Thyroid gland (tissue), 4 donors: Measurements from ENCODE around the gene MAP2K5.

ENCODE experiments used
- POLR2A ChIP-seq, 2 donors: fragments of 450-650 bp; IDR thresholded peaks; one replicate each; pipeline ENCODE4 v1.6.1; 2017; ENCODE audit warnings: antibody characterized with exemption in 2 of 2, mild to moderate bottlenecking in 2 of 2, moderate library complexity in 1 of 2
- TF ChIP-seq, protein P1 (sequence below), 6 experiments: fragments of 200-600 bp in 3 of 6; fragments of 450-650 bp in 3 of 6; sonication (generic) in 3 of 6; IDR thresholded peaks; one replicate each; pipeline ENCODE4 v1.5.1; 2016 to 2019; ENCODE audit warnings: antibody characterized with exemption in 6 of 6, mild to moderate bottlenecking in 2 of 6, inconsistent platforms in 1 of 6, moderate library complexity in 1 of 6

DNA sequence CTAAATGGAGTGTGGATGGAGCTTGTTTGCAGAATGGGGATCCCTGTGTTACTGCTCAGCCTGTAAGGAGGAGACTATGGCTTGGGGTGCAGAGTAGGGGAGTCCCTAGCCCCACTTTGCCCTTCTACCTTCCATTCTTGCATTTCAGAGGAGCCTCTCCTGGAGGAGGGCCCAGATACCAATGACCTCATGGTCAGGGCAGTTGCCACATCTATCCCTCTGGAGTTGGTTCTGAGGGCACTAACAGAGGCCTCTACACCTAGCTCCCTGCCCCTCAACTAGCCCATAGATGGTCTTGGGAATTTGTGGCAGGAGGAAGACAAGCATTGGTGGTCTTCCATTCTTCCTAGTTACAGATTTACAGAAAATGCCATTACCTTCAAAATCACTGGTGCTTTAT is 288.9 kb downstream of the MAP2K5 start:
- TF ChIP-seq, protein P1, sequence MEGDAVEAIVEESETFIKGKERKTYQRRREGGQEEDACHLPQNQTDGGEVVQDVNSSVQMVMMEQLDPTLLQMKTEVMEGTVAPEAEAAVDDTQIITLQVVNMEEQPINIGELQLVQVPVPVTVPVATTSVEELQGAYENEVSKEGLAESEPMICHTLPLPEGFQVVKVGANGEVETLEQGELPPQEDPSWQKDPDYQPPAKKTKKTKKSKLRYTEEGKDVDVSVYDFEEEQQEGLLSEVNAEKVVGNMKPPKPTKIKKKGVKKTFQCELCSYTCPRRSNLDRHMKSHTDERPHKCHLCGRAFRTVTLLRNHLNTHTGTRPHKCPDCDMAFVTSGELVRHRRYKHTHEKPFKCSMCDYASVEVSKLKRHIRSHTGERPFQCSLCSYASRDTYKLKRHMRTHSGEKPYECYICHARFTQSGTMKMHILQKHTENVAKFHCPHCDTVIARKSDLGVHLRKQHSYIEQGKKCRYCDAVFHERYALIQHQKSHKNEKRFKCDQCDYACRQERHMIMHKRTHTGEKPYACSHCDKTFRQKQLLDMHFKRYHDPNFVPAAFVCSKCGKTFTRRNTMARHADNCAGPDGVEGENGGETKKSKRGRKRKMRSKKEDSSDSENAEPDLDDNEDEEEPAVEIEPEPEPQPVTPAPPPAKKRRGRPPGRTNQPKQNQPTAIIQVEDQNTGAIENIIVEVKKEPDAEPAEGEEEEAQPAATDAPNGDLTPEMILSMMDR (IDR thresholded peaks at IDR 0.05), result no peak
- no peak for TF ChIP-seq POLR2A (IDR thresholded peaks at IDR 0.05)
